ENCODE results near the gene NRROS. TPM values are rescaled to one million over a fixed set of nuclear protein-coding genes. Genes with fewer than 3 reads are reported as not detected.

The NRROS gene
- total RNA-seq, 1 experiment from 2014 or later, result 1.5 TPM

DNA sequence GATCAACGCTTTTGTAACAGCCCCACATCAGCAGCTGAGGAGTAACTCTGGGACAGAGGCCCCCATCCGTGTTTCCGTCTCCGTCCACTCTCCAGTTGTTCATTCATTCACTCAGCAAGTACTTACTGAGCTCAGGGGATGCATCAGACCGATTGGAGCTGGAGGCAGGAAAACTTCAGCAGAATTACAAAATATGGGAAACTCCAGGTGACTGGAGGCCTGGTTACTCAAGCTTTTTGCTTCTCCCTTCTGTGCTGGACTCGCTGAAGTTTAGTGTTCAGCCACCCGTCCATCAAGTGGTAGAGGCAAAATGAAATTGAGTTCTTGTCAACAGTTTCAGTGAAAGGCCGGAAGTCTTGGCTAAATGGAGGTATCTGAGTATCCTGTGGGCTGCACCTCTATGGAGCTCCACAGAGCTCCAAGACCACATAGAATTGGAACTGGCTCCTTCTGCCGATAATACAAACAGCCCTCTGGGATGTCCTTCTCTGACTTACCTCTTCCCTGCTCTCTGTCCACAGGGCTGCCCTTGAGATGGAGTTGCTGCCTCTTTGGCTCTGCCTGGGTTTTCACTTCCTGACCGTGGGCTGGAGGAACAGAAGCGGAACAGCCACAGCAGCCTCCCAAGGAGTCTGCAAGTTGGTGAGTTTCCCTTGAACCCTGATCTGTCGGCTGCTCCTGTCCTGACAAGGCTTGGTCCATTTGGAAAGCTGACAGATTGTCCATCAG lies 14.7 kb downstream of the NRROS start:
- Mint-ChIP-seq H3K4me1 (ENCODE audit: low read depth, unreplicated experiment) (no peaks in the 10 kb centered on the region), H3K9me3 (ENCODE audit: unreplicated experiment) (no peaks in the 10 kb centered on the region), H3K27ac (ENCODE audit: unreplicated experiment) (no peak overlapping the region), H3K4me3 (ENCODE audit: unreplicated experiment) (no peak overlapping the region), H3K36me3 (ENCODE audit: insufficient read depth, unreplicated experiment) (no peaks in the 10 kb centered on the region), H3K27me3 (ENCODE audit: insufficient read depth, unreplicated experiment) (no peaks in the 10 kb centered on the region)
- no TSS peak for BruUV-seq (replicated peaks)
- H3K27me3 ChIP-seq (replicated peaks; ENCODE audit: control insufficient read depth, insufficient read depth, low read length), result no peaks in the 10 kb centered on the region
- POLR2A ChIA-PET, result no interaction called here
- H3K36me3 ChIP-seq (ENCODE audit: control insufficient read depth, insufficient read depth, low read length), result no peaks in the 10 kb centered on the region; the same call in 1 of the 2 replicates
- intact Hi-C loops (cut with micrococcal nuclease; ENCODE audit: unreplicated experiment), result no loop called here
- H3K4me3 ChIP-seq (ENCODE audit: low read depth, low read length), result no peak overlapping the region
- H3K4me1 ChIP-seq, result peaks cover 10% of the 10 kb centered on the region
- no peak for DNase-seq
- CTCF ChIA-PET, result no interaction called here
- no peaks in the 10 kb centered on the region for H3K9me3 ChIP-seq
- TF ChIP-seq, protein P1, sequence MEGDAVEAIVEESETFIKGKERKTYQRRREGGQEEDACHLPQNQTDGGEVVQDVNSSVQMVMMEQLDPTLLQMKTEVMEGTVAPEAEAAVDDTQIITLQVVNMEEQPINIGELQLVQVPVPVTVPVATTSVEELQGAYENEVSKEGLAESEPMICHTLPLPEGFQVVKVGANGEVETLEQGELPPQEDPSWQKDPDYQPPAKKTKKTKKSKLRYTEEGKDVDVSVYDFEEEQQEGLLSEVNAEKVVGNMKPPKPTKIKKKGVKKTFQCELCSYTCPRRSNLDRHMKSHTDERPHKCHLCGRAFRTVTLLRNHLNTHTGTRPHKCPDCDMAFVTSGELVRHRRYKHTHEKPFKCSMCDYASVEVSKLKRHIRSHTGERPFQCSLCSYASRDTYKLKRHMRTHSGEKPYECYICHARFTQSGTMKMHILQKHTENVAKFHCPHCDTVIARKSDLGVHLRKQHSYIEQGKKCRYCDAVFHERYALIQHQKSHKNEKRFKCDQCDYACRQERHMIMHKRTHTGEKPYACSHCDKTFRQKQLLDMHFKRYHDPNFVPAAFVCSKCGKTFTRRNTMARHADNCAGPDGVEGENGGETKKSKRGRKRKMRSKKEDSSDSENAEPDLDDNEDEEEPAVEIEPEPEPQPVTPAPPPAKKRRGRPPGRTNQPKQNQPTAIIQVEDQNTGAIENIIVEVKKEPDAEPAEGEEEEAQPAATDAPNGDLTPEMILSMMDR (IDR thresholded peaks at IDR 0.05; ENCODE audit: insufficient read depth in 1 of 2, low read depth in 1 of 2, low read length in 1 of 2, severe bottlenecking in 1 of 2, unreplicated experiment in 1 of 2), result no peak

- TF ChIP-seq, protein P1 (IDR thresholded peaks at IDR 0.05; ENCODE audit: insufficient read depth in 1 of 2, low read depth in 1 of 2, low read length in 1 of 2, severe bottlenecking in 1 of 2, unreplicated experiment in 1 of 2), result no peak
- H3K4me3 ChIP-seq (ENCODE audit: low read depth, low read length), result no peak overlapping the region
- H3K27ac Mint-ChIP-seq (ENCODE audit: unreplicated experiment), result no peak overlapping the region
- no peak overlapping the region for H3K4me3 Mint-ChIP-seq (ENCODE audit: unreplicated experiment)
- H3K36me3 ChIP-seq (ENCODE audit: control insufficient read depth, insufficient read depth, low read length), result no peaks in the 10 kb centered on the region; the same call in 1 of the 2 replicates
- no peaks in the 10 kb centered on the region for H3K4me1 Mint-ChIP-seq (ENCODE audit: low read depth, unreplicated experiment)
- ChIA-PET POLR2A (no interaction called here), CTCF (no interaction called here)
- no peaks in the 10 kb centered on the region for H3K9me3 Mint-ChIP-seq (ENCODE audit: unreplicated experiment)
- H3K27me3 Mint-ChIP-seq (ENCODE audit: insufficient read depth, unreplicated experiment), result no peaks in the 10 kb centered on the region
- intact Hi-C loops (cut with micrococcal nuclease; ENCODE audit: unreplicated experiment), result no loop called here
- peaks cover 10% of the 10 kb centered on the region for H3K4me1 ChIP-seq
- H3K36me3 Mint-ChIP-seq (ENCODE audit: insufficient read depth, unreplicated experiment), result no peaks in the 10 kb centered on the region
- H3K27me3 ChIP-seq (replicated peaks; ENCODE audit: control insufficient read depth, insufficient read depth, low read length), result no peaks in the 10 kb centered on the region
- no TSS peak for BruUV-seq (replicated peaks)
- no peaks in the 10 kb centered on the region for H3K9me3 ChIP-seq
- DNase-seq, result no peak
Observed at GRCh38 chr3:196654735-196655090, 15.2 kb downstream of the NRROS start.

DNA sequence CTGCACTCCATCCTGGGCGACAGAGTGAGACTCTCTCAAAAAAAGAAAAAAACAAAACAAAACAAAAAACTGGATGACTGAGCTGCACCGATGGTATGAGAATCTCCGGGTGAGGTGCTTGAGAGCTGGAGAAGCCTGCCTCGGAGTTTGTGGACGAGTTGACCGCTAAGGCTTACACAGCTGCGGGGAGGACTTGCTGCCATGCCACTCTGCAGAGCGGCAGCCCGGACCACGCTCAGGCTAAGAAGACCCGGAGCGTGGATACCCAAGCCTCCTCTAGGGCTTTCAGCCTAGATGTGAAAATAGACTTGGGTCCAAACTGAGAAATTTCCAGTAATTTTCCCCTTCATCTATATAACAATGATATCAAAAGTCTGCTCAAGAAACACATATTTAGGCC lies 16.0 kb downstream of the NRROS start:
- ChIA-PET POLR2A (no interaction called here), CTCF (no interaction called here)
- Mint-ChIP-seq H3K9me3 (ENCODE audit: unreplicated experiment) (no peaks in the 10 kb centered on the region), H3K27ac (ENCODE audit: unreplicated experiment) (no peak overlapping the region), H3K4me3 (ENCODE audit: unreplicated experiment) (no peak overlapping the region), H3K4me1 (ENCODE audit: low read depth, unreplicated experiment) (no peaks in the 10 kb centered on the region), H3K36me3 (ENCODE audit: insufficient read depth, unreplicated experiment) (no peaks in the 10 kb centered on the region), H3K27me3 (ENCODE audit: insufficient read depth, unreplicated experiment) (no peaks in the 10 kb centered on the region)
- TF ChIP-seq, protein P1 (IDR thresholded peaks at IDR 0.05; ENCODE audit: insufficient read depth in 1 of 2, low read depth in 1 of 2, low read length in 1 of 2, severe bottlenecking in 1 of 2, unreplicated experiment in 1 of 2), result no peak
- Histone ChIP-seq H3K4me3 (ENCODE audit: low read depth, low read length) (no peak overlapping the region), H3K36me3 (ENCODE audit: control insufficient read depth, insufficient read depth, low read length) (no peaks in the 10 kb centered on the region; the same call in 1 of the 2 replicates), H3K27me3 (replicated peaks; ENCODE audit: control insufficient read depth, insufficient read depth, low read length) (no peaks in the 10 kb centered on the region), H3K9me3 (no peaks in the 10 kb centered on the region), H3K4me1 (peaks cover 9% of the 10 kb centered on the region)
- BruUV-seq (replicated peaks), result no TSS peak
- no peak for DNase-seq
- intact Hi-C loops (cut with micrococcal nuclease; ENCODE audit: unreplicated experiment), result no loop called here

Data from Caco-2 (cell line).